ENCODE measurements around the gene CAPN5. TPM values are rescaled to one million over a fixed set of nuclear protein-coding genes. Genes with fewer than 3 reads are reported as not detected.
A peak's percentile ranks its signal among the peaks of the same experiment; 100 is the strongest.
"Not testable (repeated sequence)": the region's sequence is repeated elsewhere in the genome, so short reads cannot be mapped to it uniquely, and the experiment has no call there.

The CAPN5 gene
- total RNA-seq, 2 experiments from 2014 or later = 0.20 to 0.28 TPM

- Mint-ChIP-seq H3K27ac (peak overlapping the region; percentile 3), H3K4me3 (peak overlapping the region; percentile 64), H3K27me3 (peaks cover 27% of the 10 kb centered on the region)
Observed at GRCh38 chr11:77047007-77047927, 19.5 kb upstream of the CAPN5 start.

DNA sequence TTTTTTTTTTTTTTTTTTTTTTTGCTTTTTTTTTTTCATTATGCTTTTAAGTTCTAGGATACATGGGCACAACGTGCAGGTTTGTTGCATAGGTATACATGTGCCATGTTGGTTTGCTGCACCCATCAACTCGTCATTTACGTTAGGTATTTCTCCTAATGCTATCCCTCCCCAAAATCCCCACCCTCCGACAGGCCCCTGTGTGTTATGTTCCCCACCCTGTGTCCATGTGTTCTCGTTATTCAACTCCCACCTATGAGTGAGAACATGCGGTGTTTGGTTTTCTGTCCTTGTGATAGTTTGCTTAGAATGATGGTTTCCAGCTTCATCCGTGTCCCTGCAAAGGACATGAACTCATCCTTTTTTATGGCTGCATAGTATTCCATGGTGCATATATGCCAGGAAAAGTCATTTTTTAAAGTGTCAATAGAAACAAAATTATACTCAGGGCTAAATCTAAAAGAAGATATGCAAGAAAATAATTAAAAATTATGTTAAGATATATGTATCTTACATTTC lies 18.8 kb upstream of the CAPN5 start:
- H3K9me3 Mint-ChIP-seq (ENCODE audit: low read depth); H3K4me1 Mint-ChIP-seq; H3K36me3 Mint-ChIP-seq; H3K4me3 Mint-ChIP-seq; H3K27ac Mint-ChIP-seq; DNase-seq; ATAC-seq: not testable (repeated sequence)
- CTCF ChIA-PET = interaction anchor here (0.6 to 5.4 kb wide), 34 partner anchors 9 to 667 kb away, joined by 3 to 118 read pairs (median 5); partner anchors contain the start of genes B3GNT6, CAPN5, GVQW3 and MYO7A
- peaks cover 27% of the 10 kb centered on the region for H3K27me3 Mint-ChIP-seq

More at GRCh38 chr11:77047007-77047927, 19.5 kb upstream of the CAPN5 start:
- peak; percentile 88 for DNase-seq
- Mint-ChIP-seq H3K36me3 (no peaks in the 10 kb centered on the region), H3K9me3 (ENCODE audit: low read depth) (no peaks in the 10 kb centered on the region), H3K4me1 (peaks cover 10% of the 10 kb centered on the region)
- ATAC-seq = peak; percentile 91
- CTCF ChIA-PET = interaction anchor here (0.6 to 5.4 kb wide), 37 partner anchors 8 to 801 kb away, joined by 3 to 118 read pairs (median 5); partner anchors contain the start of genes B3GNT6, CAPN5, GVQW3 and MYO7A

DNA sequence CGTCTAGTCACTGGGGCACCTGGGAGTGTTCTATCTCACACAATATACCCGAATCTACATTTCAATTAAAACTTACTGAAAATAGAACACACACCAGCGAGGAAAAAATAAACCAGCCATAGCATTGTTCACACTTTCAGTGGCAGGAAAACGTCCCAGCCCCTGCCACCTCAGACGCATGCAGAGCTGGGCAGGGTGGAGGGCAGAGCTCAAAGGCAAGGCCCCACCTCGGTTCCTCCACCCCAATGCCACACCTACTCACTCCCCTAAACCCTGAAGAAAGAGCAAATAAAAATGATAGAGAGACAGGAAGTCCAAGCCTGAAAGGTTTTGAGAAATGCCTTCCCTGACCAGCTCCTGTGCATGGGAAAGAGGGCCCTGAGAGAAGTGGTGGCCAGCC lies 17.7 kb upstream of the CAPN5 start:
- no peaks in the 10 kb centered on the region for H3K36me3 Mint-ChIP-seq
- peaks cover 10% of the 10 kb centered on the region for H3K4me1 Mint-ChIP-seq
- ATAC-seq (no peak), DNase-seq (no peak)
- peaks cover 24% of the 10 kb centered on the region for H3K27me3 Mint-ChIP-seq
- CTCF ChIA-PET = interaction anchor here (2.3 to 5.4 kb wide), 2 partner anchors 41 to 138 kb away, joined by 11 to 118 read pairs; no protein-coding TSS in a partner anchor
- H3K9me3 Mint-ChIP-seq (ENCODE audit: low read depth) = no peaks in the 10 kb centered on the region
- no peak overlapping the region for H3K4me3 Mint-ChIP-seq
- no peak overlapping the region for H3K27ac Mint-ChIP-seq

DNA sequence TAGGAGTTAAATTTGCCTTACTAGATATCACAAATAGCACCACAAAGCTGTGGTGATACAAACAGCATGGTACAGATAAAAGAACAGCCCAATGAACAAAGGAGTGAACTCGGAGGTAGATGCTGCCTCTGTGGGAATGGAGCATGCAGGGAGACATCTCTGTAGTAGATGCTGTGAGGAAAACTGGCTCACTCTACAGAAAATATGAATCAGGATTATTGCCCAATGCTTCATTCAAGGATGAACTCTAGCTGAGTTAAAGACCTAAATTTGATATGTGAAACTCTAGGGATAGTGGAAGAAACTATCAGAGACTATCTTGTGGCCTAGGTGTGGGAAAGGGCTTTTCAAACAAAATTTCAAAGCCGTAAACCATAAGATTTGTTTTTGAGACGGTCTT lies 15.3 kb upstream of the CAPN5 start:
- DNase-seq (no peak), ATAC-seq (no peak)
- Mint-ChIP-seq H3K4me1 (peaks cover 4% of the 10 kb centered on the region), H3K9me3 (ENCODE audit: low read depth) (no peaks in the 10 kb centered on the region), H3K36me3 (no peaks in the 10 kb centered on the region), H3K27me3 (peaks cover 3% of the 10 kb centered on the region), H3K4me3 (no peak overlapping the region), H3K27ac (no peak overlapping the region)
- CTCF ChIA-PET = interaction anchor here (1.2 to 5.4 kb wide), 2 partner anchors 39 to 136 kb away, joined by 3 to 118 read pairs; no protein-coding TSS in a partner anchor

GRCh38 chr11:77052518-77052917 lies 14.3 kb upstream of the CAPN5 start:
- Mint-ChIP-seq H3K27ac (no peak overlapping the region), H3K4me1 (no peaks in the 10 kb centered on the region), H3K36me3 (peaks cover 2% of the 10 kb centered on the region), H3K27me3 (no peaks in the 10 kb centered on the region), H3K4me3 (no peak overlapping the region), H3K9me3 (ENCODE audit: low read depth) (no peaks in the 10 kb centered on the region)
- CTCF ChIA-PET = interaction anchor here (1.4 to 4.2 kb wide), 2 partner anchors 38 to 75 kb away, joined by 4 to 29 read pairs; no protein-coding TSS in a partner anchor
- ATAC-seq = no peak
- DNase-seq = no peak

DNA sequence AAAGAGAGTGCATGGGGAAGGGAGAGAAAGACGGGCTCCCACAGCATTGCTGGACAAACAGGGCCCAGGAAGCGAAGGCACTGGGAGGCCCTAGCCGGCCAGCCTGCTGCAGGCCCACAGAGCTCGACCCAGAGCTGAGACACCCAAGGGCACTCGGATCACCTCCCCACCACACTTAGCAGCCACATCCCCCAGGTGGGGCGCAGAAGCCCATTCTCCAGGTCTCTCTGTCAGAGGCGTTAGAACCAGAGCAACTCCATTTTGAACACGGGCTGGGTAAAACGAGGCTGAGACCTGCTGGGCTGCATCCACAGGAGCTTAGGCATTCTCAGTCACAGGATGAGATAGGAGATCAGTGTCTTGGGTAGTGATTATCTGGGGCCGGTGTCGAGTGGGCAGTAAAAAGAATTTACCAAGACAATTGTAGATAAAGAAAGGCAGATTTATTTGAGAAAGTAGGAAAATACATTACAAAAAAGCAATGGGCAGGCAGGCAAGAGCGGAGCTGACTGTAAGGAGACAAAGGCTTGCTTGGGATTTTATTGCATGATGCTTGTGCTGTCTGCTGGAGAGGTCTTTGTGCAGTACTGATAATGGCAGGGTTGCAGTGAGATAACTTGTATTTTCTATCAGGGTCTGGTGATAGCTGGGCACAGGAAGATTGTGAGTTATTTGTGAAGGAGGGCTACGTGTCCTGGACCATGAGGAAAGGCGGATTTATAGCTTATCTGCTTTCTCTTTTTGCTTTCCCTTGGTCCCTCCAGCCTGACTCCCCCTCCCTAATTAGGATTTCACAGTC lies 13.4 kb upstream of the CAPN5 start:
- peaks cover 2% of the 10 kb centered on the region for H3K36me3 Mint-ChIP-seq
- H3K4me3 Mint-ChIP-seq = no peak overlapping the region
- no peak overlapping the region for H3K27ac Mint-ChIP-seq
- no peaks in the 10 kb centered on the region for H3K9me3 Mint-ChIP-seq (ENCODE audit: low read depth)
- H3K27me3 Mint-ChIP-seq = no peaks in the 10 kb centered on the region
- CTCF ChIA-PET = interaction anchor here (1.2 to 4.2 kb wide), 3 partner anchors 9 to 74 kb away, joined by 3 to 29 read pairs (median 4); no protein-coding TSS in a partner anchor
- H3K4me1 Mint-ChIP-seq = no peaks in the 10 kb centered on the region
- ATAC-seq = no peak
- DNase-seq = no peak

GRCh38 chr11:77054084-77054483 lies 12.7 kb upstream of the CAPN5 start:
- no peaks in the 10 kb centered on the region for H3K4me1 Mint-ChIP-seq
- no peak overlapping the region for H3K4me3 Mint-ChIP-seq
- CTCF ChIA-PET = interaction anchor here (1.1 to 4.2 kb wide), 4 partner anchors 9 to 255 kb away, joined by 3 to 29 read pairs (median 4); no protein-coding TSS in a partner anchor
- no peak overlapping the region for H3K27ac Mint-ChIP-seq
- H3K9me3 Mint-ChIP-seq (ENCODE audit: low read depth) = no peaks in the 10 kb centered on the region
- ATAC-seq = no peak
- peaks cover 2% of the 10 kb centered on the region for H3K36me3 Mint-ChIP-seq
- no peaks in the 10 kb centered on the region for H3K27me3 Mint-ChIP-seq
- DNase-seq = no peak

DNA sequence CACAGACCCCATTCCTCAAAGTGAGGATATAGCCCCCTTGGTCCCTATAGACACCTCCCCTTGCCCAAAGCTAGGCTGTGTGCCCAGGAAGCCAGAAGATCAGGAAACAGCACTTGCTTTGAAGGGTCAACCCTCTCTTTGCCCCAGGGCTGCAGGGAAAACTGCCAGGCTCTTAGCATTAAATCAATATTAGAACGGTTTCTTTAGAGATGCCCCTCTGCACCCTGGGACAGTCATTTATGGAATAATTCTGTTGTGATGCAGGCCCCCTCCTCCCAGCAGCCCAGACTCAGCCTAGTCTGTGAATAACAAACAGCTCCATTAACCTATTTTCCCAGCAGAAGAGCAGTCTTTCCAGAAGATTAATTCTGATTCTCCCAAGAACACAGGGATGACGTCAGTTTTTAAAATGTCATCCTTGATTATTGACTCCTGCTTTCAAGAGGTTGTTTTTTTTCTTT lies 11.6 kb upstream of the CAPN5 start:
- no peak overlapping the region for H3K27ac Mint-ChIP-seq
- CTCF ChIA-PET = interaction anchor here (1.1 to 4.2 kb wide), 2 partner anchors 36 to 256 kb away, joined by 3 to 29 read pairs; no protein-coding TSS in a partner anchor
- peaks cover 2% of the 10 kb centered on the region for H3K36me3 Mint-ChIP-seq
- no peaks in the 10 kb centered on the region for H3K4me1 Mint-ChIP-seq
- peaks cover 7% of the 10 kb centered on the region for H3K27me3 Mint-ChIP-seq
- no peaks in the 10 kb centered on the region for H3K9me3 Mint-ChIP-seq (ENCODE audit: low read depth)
- H3K4me3 Mint-ChIP-seq = no peak overlapping the region
- DNase-seq = no peak
- no peak for ATAC-seq

GRCh38 chr11:77055913-77056312 lies 10.9 kb upstream of the CAPN5 start:
- no peaks in the 10 kb centered on the region for H3K9me3 Mint-ChIP-seq (ENCODE audit: low read depth)
- H3K36me3 Mint-ChIP-seq = peaks cover 2% of the 10 kb centered on the region
- ATAC-seq = no peak
- no peak for DNase-seq
- no peak overlapping the region for H3K27ac Mint-ChIP-seq
- H3K4me3 Mint-ChIP-seq = no peak overlapping the region
- H3K4me1 Mint-ChIP-seq = no peaks in the 10 kb centered on the region
- CTCF ChIA-PET = interaction anchor here (1.3 to 4.2 kb wide), 2 partner anchors 8 to 35 kb away, joined by 3 to 29 read pairs; no protein-coding TSS in a partner anchor
- peaks cover 12% of the 10 kb centered on the region for H3K27me3 Mint-ChIP-seq

DNA sequence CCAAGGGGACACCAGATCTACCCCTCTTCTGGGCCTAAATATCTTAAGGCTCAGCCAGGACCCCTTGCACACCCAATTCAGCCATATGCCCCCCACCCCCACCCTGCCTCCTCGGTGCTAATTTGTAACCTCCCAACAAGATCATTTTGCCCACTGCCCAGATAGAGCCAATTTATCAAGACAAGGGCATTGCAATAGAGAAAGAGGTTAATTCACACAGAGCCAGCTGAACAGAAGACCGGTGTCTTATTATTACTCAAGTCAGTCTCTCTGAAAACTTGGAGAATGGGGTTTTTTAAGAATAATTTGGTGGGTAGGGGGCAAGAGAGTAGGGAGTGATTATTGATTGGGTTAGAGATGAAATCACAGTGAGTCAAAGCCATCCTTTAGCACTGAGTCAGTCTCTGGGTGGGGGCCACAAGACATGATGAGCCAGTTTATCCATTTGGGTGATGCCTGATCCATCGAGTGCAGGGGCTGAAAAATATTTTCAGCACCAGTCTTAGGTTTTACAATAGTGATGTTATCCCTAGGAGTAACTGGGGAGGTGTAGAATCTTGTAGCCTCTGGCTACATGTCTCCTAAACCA lies 9.9 kb upstream of the CAPN5 start:
- Mint-ChIP-seq H3K9me3 (ENCODE audit: low read depth) (no peaks in the 10 kb centered on the region), H3K4me3 (no peak overlapping the region), H3K4me1 (no peaks in the 10 kb centered on the region), H3K27me3 (peaks cover 12% of the 10 kb centered on the region), H3K27ac (no peak overlapping the region), H3K36me3 (peaks cover 2% of the 10 kb centered on the region)
- CTCF ChIA-PET = interaction anchor here (1.0 to 1.3 kb wide), 2 partner anchors 9 to 131 kb away, joined by 3 to 4 read pairs; no protein-coding TSS in a partner anchor
- DNase-seq (no peak), ATAC-seq (no peak)

DNA sequence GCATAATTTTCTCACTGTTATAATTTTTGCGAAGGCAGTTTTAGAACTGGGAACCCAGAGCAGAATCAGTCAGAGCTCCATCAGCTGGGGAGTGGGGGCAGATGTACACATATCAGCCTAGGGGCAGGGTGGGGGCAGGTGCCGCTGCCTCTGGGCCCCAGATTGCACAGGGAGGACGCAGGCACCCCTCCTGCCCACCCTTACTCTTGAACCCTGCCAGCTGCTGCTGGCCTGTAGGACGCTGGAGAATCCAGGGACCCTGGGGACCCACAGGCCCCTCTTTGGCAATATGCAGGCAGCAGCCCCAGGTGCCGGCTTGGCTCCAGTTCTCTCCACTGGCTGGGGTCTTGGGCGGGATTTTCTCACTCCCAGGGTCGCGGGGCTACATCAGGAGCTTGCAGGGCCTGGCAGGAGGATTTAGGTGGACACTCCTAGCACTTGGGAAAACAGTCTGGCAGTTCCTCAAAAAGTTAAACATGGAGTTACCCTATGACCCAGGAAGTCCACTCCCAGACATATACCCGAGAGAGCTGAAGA lies 8.8 kb upstream of the CAPN5 start:
- Mint-ChIP-seq H3K4me1 (no peaks in the 10 kb centered on the region), H3K36me3 (peaks cover 2% of the 10 kb centered on the region), H3K27ac (no peak overlapping the region), H3K4me3 (no peak overlapping the region), H3K9me3 (ENCODE audit: low read depth) (no peaks in the 10 kb centered on the region), H3K27me3 (peaks cover 20% of the 10 kb centered on the region)
- no peak for DNase-seq
- no peak for ATAC-seq
- CTCF ChIA-PET = interaction anchor here (1.0 to 1.2 kb wide), 2 partner anchors 86 to 130 kb away, joined by 3 to 4 read pairs; no protein-coding TSS in a partner anchor

DNA sequence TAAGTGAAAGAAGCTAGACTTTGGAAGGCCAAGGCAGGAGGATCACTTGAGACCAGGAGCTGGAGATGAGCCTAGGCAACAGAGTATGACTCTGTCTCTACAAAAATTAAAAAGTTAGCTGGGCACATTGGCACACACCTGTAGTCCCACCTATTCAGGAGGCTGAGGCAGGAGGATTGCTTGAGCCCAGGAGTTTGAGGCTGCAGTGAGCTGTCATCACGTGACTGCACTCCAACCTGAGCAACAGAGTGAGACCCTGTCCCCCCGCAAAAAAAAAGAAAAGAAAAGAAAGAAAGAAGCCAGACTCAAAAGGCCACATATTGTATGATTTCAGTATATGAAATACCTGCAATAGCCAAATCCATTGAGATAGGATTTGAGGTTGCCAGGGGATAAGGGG lies 7.9 kb upstream of the CAPN5 start:
- H3K27ac Mint-ChIP-seq = no peak overlapping the region
- H3K27me3 Mint-ChIP-seq = peaks cover 20% of the 10 kb centered on the region
- no peak overlapping the region for H3K4me3 Mint-ChIP-seq
- DNase-seq (no peak), ATAC-seq (no peak)
- peaks cover 2% of the 10 kb centered on the region for H3K36me3 Mint-ChIP-seq
- H3K9me3 Mint-ChIP-seq (ENCODE audit: low read depth) = no peaks in the 10 kb centered on the region
- CTCF ChIA-PET = interaction anchor here (1.2 kb wide), 1 partner anchor 85 kb away, joined by 3 read pairs; no protein-coding TSS in a partner anchor
- H3K4me1 Mint-ChIP-seq = no peaks in the 10 kb centered on the region
